SJSA1 (cell line): ENCODE data around the gene YEATS2. TPM values are rescaled to one million over a fixed set of nuclear protein-coding genes. Genes with fewer than 3 reads are reported as not detected.
"Not testable (repeated sequence)": the region's sequence is repeated elsewhere in the genome, so short reads cannot be mapped to it uniquely, and the experiment has no call there.

Experiments
- DNase-seq, 2 experiments: peaks; one replicate each; pipeline ENCODE4 v3.0.0-alpha.2; 2015 to 2020; ENCODE audit warnings: low spot score in 2 of 2, low read depth in 1 of 2
- H3K27ac ChIP-seq: fragments of 250-450 bp; sonication (Bioruptor Pico); 2 replicates; pipeline ENCODE4 v1.5.1; 2020; ENCODE audit warnings: mild to moderate bottlenecking, moderate library complexity
- H3K27me3 ChIP-seq: fragments of 250-450 bp; sonication (Bioruptor Pico); replicated peaks from 2 replicates; pipeline ENCODE4 v1.5.1; 2020; ENCODE audit warnings: mild to moderate bottlenecking, moderate library complexity
- H3K36me3 ChIP-seq: fragments of 250-450 bp; sonication (Bioruptor Pico); 2 replicates; pipeline ENCODE4 v1.5.1; 2020; ENCODE audit warnings: mild to moderate bottlenecking
- H3K4me1 ChIP-seq: fragments of 250-450 bp; sonication (Bioruptor Pico); replicated peaks from 2 replicates; pipeline ENCODE4 v1.6.1; 2021; ENCODE audit warnings: mild to moderate bottlenecking
- H3K4me3 ChIP-seq: fragments of 250-450 bp; sonication (Bioruptor Pico); 2 replicates; pipeline ENCODE4 v1.5.1; 2020; ENCODE audit warnings: mild to moderate bottlenecking
- H3K9me3 ChIP-seq: fragments of 250-450 bp; sonication (Bioruptor Pico); replicated peaks from 2 replicates; pipeline ENCODE4 v1.5.1; 2020; ENCODE audit warnings: mild to moderate bottlenecking
- total RNA-seq: library from RNA; depleted of rRNA; stranded (reverse); fragments of >200 nt; shearing (Covaris generic); gene quantifications from 2 replicates; pipeline ENCODE4 v1.2.3, GENCODE V29; 2014

The YEATS2 gene
- total RNA-seq, 1 experiment from 2014 or later = 20.0 TPM

GRCh38 chr3:183697123-183697609, 431 bp upstream of the YEATS2 start:
- Histone ChIP-seq H3K27me3 (no peaks in the 10 kb centered on the region), H3K4me3 (peak overlapping the region; percentile 100), H3K36me3 (peaks cover 6% of the 10 kb centered on the region), H3K9me3 (0 out of 2 replicates have a peak, but pooled peaks cover 2% of the 10 kb centered on the region), H3K4me1 (peaks cover 4% of the 10 kb centered on the region; the same call in 1 of the 2 replicates), H3K27ac (no peak overlapping the region; the same call in 1 of the 2 replicates)
- no peak for DNase-seq

GRCh38 chr3:183698318-183698751, 738 bp downstream of the YEATS2 start:
- Histone ChIP-seq H3K36me3 (peaks cover 6% of the 10 kb centered on the region), H3K4me1 (peaks cover 4% of the 10 kb centered on the region; the same call in 1 of the 2 replicates), H3K4me3 (peak overlapping the region; percentile 100), H3K27ac (peak overlapping the region; percentile 87), H3K9me3 (0 out of 2 replicates have a peak, but pooled peaks cover 2% of the 10 kb centered on the region), H3K27me3 (no peaks in the 10 kb centered on the region)
- DNase-seq = peak; percentile 15 to 40

- DNase-seq = no peak
- H3K4me1 ChIP-seq = peaks cover 4% of the 10 kb centered on the region; the same call in 1 of the 2 replicates
- H3K36me3 ChIP-seq = peaks cover 6% of the 10 kb centered on the region
- H3K27ac ChIP-seq = no peak overlapping the region
- no peaks in the 10 kb centered on the region for H3K27me3 ChIP-seq
- H3K9me3 ChIP-seq = 0 out of 2 replicates have a peak, but pooled peaks cover 2% of the 10 kb centered on the region
- H3K4me3 ChIP-seq = peak overlapping the region; percentile 100
These were observed 1.2 kb downstream of the YEATS2 start for GRCh38 chr3:183698756-183699155.

- Histone ChIP-seq H3K27me3 (no peaks in the 10 kb centered on the region), H3K9me3 (0 out of 2 replicates have a peak, but pooled peaks cover 2% of the 10 kb centered on the region), H3K4me1 (peaks cover 4% of the 10 kb centered on the region; the same call in 1 of the 2 replicates), H3K36me3 (peaks cover 6% of the 10 kb centered on the region), H3K4me3 (peak overlapping the region; percentile 100), H3K27ac (no peak overlapping the region)
- no peak for DNase-seq
These were observed 1.8 kb downstream of the YEATS2 start for GRCh38 chr3:183699238-183699947.

GRCh38 chr3:183701744-183702143, 4.1 kb downstream of the YEATS2 start:
- Histone ChIP-seq H3K4me1 (peaks cover 4% of the 10 kb centered on the region; the same call in 1 of the 2 replicates), H3K4me3 (no peak overlapping the region), H3K27me3 (no peaks in the 10 kb centered on the region), H3K36me3 (peaks cover 6% of the 10 kb centered on the region), H3K27ac (no peak overlapping the region), H3K9me3 (0 out of 2 replicates have a peak, but pooled peaks cover 2% of the 10 kb centered on the region)
- no peak for DNase-seq

- not testable (repeated sequence) for H3K4me1 ChIP-seq, H3K4me3 ChIP-seq, H3K9me3 ChIP-seq, H3K27ac ChIP-seq, H3K36me3 ChIP-seq, H3K27me3 ChIP-seq, DNase-seq
These were observed 6.3 kb downstream of the YEATS2 start for GRCh38 chr3:183703892-183704291.

GRCh38 chr3:183710231-183710630, 12.6 kb downstream of the YEATS2 start:
- Histone ChIP-seq H3K27me3 (no peaks in the 10 kb centered on the region), H3K27ac (no peak overlapping the region), H3K9me3 (no peaks in the 10 kb centered on the region), H3K4me1 (no peaks in the 10 kb centered on the region), H3K36me3 (peaks cover 3% of the 10 kb centered on the region; the same call in 1 of the 2 replicates), H3K4me3 (no peak overlapping the region)
- DNase-seq = no peak

GRCh38 chr3:183711516-183711915, 13.9 kb downstream of the YEATS2 start:
- Histone ChIP-seq H3K36me3 (peaks cover 12% of the 10 kb centered on the region), H3K4me3 (no peak overlapping the region), H3K27ac (no peak overlapping the region), H3K4me1 (no peaks in the 10 kb centered on the region), H3K27me3 (no peaks in the 10 kb centered on the region), H3K9me3 (no peaks in the 10 kb centered on the region)
- DNase-seq = no peak

- no peaks in the 10 kb centered on the region for H3K27me3 ChIP-seq
- DNase-seq = no peak
- peaks cover 32% of the 10 kb centered on the region for H3K36me3 ChIP-seq
- no peak overlapping the region for H3K27ac ChIP-seq
- H3K4me3 ChIP-seq = no peak overlapping the region
- H3K4me1 ChIP-seq = no peaks in the 10 kb centered on the region
- no peaks in the 10 kb centered on the region for H3K9me3 ChIP-seq
These were observed 17.0 kb downstream of the YEATS2 start for GRCh38 chr3:183714622-183715021.

- H3K27ac ChIP-seq = no peak overlapping the region
- no peak overlapping the region for H3K4me3 ChIP-seq
- H3K36me3 ChIP-seq = peaks cover 52% of the 10 kb centered on the region
- no peaks in the 10 kb centered on the region for H3K9me3 ChIP-seq
- no peaks in the 10 kb centered on the region for H3K27me3 ChIP-seq
- no peaks in the 10 kb centered on the region for H3K4me1 ChIP-seq
- DNase-seq = no peak
These were observed 20.4 kb downstream of the YEATS2 start for GRCh38 chr3:183718012-183718411.

GRCh38 chr3:183725387-183725786, 27.8 kb downstream of the YEATS2 start:
- H3K36me3 ChIP-seq = peaks cover 70% of the 10 kb centered on the region
- no peaks in the 10 kb centered on the region for H3K27me3 ChIP-seq

GRCh38 chr3:183728204-183728603, 30.6 kb downstream of the YEATS2 start:
- peaks cover 65% of the 10 kb centered on the region for H3K36me3 ChIP-seq
- no peaks in the 10 kb centered on the region for H3K4me1 ChIP-seq
- no peaks in the 10 kb centered on the region for H3K27me3 ChIP-seq
- no peak overlapping the region for H3K27ac ChIP-seq
- H3K4me3 ChIP-seq = no peak overlapping the region
- no peak for DNase-seq
- H3K9me3 ChIP-seq = no peaks in the 10 kb centered on the region

More at GRCh38 chr3:183725387-183725786, 27.8 kb downstream of the YEATS2 start:
- Histone ChIP-seq H3K4me3 (no peak overlapping the region), H3K4me1 (no peaks in the 10 kb centered on the region), H3K9me3 (no peaks in the 10 kb centered on the region), H3K27ac (no peak overlapping the region)
- no peak for DNase-seq

GRCh38 chr3:183730361-183730760, 32.8 kb downstream of the YEATS2 start:
- H3K27me3 ChIP-seq = no peaks in the 10 kb centered on the region
- DNase-seq = no peak
- H3K9me3 ChIP-seq = no peaks in the 10 kb centered on the region
- H3K36me3 ChIP-seq = peaks cover 65% of the 10 kb centered on the region
- H3K27ac ChIP-seq = no peak overlapping the region
- no peaks in the 10 kb centered on the region for H3K4me1 ChIP-seq
- H3K4me3 ChIP-seq = no peak overlapping the region

GRCh38 chr3:183731611-183732010, 34.0 kb downstream of the YEATS2 start:
- Histone ChIP-seq H3K27me3 (no peaks in the 10 kb centered on the region), H3K9me3 (no peaks in the 10 kb centered on the region), H3K4me1 (no peaks in the 10 kb centered on the region), H3K4me3 (no peak overlapping the region), H3K36me3 (peaks cover 59% of the 10 kb centered on the region), H3K27ac (no peak overlapping the region)
- DNase-seq = no peak
